ENCODE measurements around the gene DNM2.
A peak's percentile ranks its signal among the peaks of the same experiment; 100 is the strongest.

The DNM2 gene

GRCh38 chr19:10812196-10812595 lies 94.3 kb downstream of the DNM2 start:
- ChIA-PET POLR2A (no interaction called here), CTCF (no interaction called here)
- TF ChIP-seq ZNF571 (tag by site-specific recombination; IDR thresholded peaks at IDR 0.05): no peak
- no peak for TF ChIP-seq ZSCAN30 (tag by site-specific recombination; IDR thresholded peaks at IDR 0.05)
- TF ChIP-seq YY1 (tag by site-specific recombination; IDR thresholded peaks at IDR 0.05): no peak
- TF ChIP-seq GLI2 (tag by site-specific recombination; IDR thresholded peaks at IDR 0.05; ENCODE audit: borderline replicate concordance, low read depth): no peak
- no peak for TF ChIP-seq EGR2 (tag by site-specific recombination; IDR thresholded peaks at IDR 0.05; ENCODE audit: low read depth)
- no peak for TF ChIP-seq ZNF37A (tag by site-specific recombination; IDR thresholded peaks at IDR 0.05)
- no peak for TF ChIP-seq ZBTB21 (tag by site-specific recombination; IDR thresholded peaks at IDR 0.05)
- no peak for TF ChIP-seq PBX3 (CRISPR knock-in tag; IDR thresholded peaks at IDR 0.05)
- TF ChIP-seq ZNF549 (tag by site-specific recombination; IDR thresholded peaks at IDR 0.05): no peak
- TF ChIP-seq BCL6B (tag by site-specific recombination; IDR thresholded peaks at IDR 0.05): no peak
- no peaks in the 10 kb centered on the region for H3K9me3 ChIP-seq (ENCODE audit: control insufficient read depth, insufficient read depth, low read depth, low read length)
- no peaks in the 10 kb centered on the region for H3K4me1 ChIP-seq (ENCODE audit: control insufficient read depth, insufficient read depth, low read length)
- H3K36me3 ChIP-seq (ENCODE audit: control insufficient read depth in 2 of 2, insufficient read depth in 1 of 2, low read length in 2 of 2): peaks cover 6 to 75% of the 10 kb centered on the region in 2 experiments; a peak in 2 of 3 replicates
- H3K27ac ChIP-seq (ENCODE audit: extremely low read depth, low read depth, low read length): no peak overlapping the region
- no peak overlapping the region for H3K4me3 ChIP-seq (ENCODE audit: low read depth, low read length)

- ChIA-PET CTCF (no interaction called here), POLR2A (no interaction called here)
- Histone ChIP-seq H3K36me3 (ENCODE audit: control insufficient read depth in 2 of 2, insufficient read depth in 1 of 2, low read length in 2 of 2) (peaks cover 3 to 75% of the 10 kb centered on the region in 2 experiments; a peak in 2 of 3 replicates), H3K4me3 (ENCODE audit: low read depth, low read length) (no peak overlapping the region), H3K27ac (ENCODE audit: extremely low read depth, low read depth, low read length) (no peak overlapping the region), H3K4me1 (ENCODE audit: control insufficient read depth, insufficient read depth, low read length) (no peaks in the 10 kb centered on the region), H3K9me3 (ENCODE audit: control insufficient read depth, insufficient read depth, low read depth, low read length) (no peaks in the 10 kb centered on the region)
- TF ChIP-seq KLF9 (tag by site-specific recombination; IDR thresholded peaks at IDR 0.05; ENCODE audit: low read depth) (no peak), ZNF677 (tag by site-specific recombination; IDR thresholded peaks at IDR 0.05) (no peak), ZNF664 (tag by site-specific recombination; IDR thresholded peaks at IDR 0.05) (no peak), ZNF596 (tag by site-specific recombination; IDR thresholded peaks at IDR 0.05) (no peak), ZNF350 (tag by site-specific recombination; IDR thresholded peaks at IDR 0.05) (no peak), ZNF280D (tag by site-specific recombination; IDR thresholded peaks at IDR 0.05) (no peak), ZNF394 (tag by site-specific recombination; IDR thresholded peaks at IDR 0.05; ENCODE audit: borderline replicate concordance) (no peak), ZNF76 (tag by site-specific recombination; IDR thresholded peaks at IDR 0.05; ENCODE audit: borderline replicate concordance, low read depth) (no peak), ZSCAN5A (tag by site-specific recombination; IDR thresholded peaks at IDR 0.05) (no peak), ZNF600 (tag by site-specific recombination; IDR thresholded peaks at IDR 0.05) (peak; percentile 63), ZNF175 (tag by site-specific recombination; IDR thresholded peaks at IDR 0.05) (no peak), ZNF341 (tag by site-specific recombination; IDR thresholded peaks at IDR 0.05; ENCODE audit: low read depth) (no peak), ZIC2 (tag by site-specific recombination; IDR thresholded peaks at IDR 0.05) (peak; percentile 17; the same call in 1 of the 2 replicates), ZNF311 (tag by site-specific recombination; IDR thresholded peaks at IDR 0.05; ENCODE audit: borderline replicate concordance) (no peak)
Observed at GRCh38 chr19:10812902-10813404, 95.1 kb downstream of the DNM2 start.
